ENCODE data around the gene GHRHR.

The GHRHR gene

DNA sequence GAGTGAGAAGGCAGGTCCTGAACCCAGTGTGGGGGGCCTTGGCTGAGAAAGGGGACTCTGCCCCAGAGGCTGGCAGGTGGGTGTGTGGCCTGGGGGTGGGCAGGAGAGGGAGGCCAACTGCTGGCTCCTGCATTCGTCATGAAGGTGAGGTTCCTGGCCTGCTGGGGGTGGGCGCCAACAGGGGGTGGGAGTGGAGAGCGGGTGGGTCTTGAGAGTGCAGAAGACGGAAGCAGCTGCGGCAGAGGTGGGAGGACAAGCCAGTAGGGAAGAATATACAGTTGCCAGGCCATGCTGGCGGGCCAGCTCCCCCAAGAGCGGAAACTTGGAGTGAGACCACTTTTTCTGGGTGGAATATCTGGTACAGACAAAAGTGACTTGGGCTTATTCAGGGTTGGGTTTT is 23.4 kb downstream of the GHRHR start:
- no peak for DNase-seq

DNA sequence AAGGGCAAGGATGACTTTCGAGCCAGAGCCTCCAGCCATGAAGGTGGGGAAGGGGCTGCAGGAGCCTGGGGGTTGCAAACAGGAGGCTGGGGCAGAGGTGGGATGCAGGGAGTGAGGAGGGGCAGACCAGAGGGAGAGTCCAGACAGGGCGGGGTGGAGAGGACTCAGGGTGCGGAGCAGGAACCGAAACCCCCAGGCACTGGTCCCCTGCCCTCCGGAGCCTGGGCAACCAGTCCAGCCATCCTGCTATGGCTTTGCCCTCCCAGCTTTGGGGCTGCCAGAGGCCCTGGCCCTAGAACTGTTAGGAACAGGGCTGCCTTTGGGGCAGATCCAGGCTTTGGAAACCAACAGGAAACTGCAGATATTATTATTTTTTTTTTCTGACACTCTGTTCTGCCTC is 24.2 kb downstream of the GHRHR start:
- DNase-seq = no peak

DNA sequence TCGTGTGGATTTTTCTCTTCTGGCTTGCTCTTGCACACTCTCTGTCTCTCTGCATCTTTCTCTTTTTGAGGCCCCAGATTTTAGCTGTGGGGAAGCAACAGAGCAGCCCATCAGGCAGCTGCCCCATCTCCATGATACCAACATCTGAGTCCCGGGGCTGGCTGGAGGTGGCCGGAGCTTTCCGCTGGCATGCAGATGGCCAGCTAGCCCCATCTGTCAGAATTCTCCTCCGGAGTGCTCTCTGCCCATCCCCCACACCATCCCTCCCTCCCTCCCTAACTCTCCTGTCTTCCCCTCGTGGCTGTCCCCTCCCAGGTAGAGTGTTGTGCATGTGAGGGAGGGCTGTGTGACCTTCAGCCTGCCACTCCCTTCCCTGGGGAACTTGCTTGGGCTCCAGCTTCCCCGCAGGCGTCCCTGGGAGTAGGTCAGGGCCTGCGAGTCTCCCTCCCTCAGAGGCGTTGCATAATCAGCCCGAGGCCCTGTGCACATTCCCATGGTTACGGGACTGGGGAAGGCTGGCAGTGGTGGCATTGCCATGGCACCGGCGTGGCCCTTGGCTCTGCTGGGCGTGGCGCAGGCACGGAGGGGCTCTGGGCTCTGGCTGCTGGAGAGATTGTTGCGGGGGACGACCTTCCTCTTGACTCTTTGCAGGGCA is 24.7 kb downstream of the GHRHR start:
- no peak for DNase-seq

DNA sequence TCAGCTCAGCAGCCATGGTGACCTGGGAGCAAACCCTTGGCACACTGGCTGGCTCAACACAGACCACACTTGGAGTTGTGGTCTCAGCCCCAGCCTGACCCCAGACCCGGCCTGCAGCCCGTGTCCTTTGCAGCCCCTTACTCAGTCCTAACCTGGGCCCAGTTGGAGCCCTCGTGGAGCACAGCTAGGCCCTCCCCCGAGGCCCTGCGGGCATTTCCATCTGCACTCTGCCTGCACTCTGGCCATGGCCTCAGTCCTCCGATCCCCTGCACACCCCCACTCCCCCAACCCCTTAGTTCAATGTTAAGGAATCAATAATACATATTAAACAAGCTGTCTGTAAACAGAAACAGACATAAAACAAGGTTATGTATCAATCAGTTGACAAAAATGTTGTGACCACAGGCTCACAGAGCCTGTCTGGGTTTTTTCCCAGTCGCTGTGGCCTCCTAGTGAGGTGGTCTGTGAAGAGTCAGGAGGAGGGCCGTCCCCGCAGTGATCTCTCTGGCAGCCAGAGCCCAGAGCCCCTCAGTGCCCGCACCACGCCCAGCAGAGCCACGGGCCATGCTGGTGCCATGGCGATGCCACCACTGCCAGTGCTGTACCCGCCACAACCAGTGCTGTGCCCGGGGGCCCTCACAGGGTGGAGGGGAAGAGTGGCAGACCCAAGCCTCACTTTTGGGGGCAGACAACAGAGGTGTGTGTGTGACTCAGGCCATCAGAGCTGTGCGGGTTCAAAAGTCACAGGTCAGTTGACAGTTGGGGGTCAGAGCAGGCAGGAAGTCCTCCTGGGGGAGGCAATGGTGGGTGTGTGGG is 25.5 kb downstream of the GHRHR start:
- no peak for DNase-seq

DNA sequence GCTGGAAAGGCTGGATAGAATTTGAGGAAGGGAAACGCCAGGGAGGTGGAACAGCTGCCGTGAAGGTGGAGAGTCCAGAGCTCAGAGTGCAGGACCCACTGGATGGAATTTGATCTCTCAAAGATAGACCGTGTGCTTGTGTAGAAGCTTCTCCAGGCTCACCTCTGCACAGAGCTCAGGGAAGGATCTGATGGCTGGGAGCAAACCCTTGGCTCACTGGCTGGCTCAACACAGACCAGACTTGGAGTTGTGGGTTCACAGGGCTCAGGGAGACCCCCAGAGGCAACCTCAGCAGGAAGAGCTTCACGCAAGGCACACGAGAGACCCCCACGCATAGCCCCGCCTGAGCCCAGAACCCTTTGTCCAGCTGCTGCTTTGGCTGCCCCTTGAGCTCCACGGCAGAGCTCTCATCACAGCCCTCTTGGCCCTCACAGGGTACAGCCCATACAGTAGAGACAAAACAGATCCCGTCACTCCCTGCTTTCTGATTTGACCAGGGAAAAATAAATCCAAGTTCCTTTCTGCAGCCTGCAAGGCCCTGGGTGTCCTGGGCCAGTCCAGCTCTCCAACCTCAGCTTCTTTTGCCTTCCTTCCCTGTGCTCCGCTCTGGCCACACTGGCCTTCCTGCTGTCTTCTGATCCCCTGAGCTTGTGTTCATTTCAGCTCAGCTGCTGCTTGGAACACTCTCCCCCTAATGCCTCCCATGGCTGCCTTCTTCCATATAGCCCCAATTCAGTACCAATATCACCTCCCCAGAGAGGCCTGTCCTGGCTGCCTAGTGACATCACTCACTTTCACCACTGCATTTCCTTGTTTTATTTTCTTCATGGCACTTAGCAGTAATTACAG is 26.3 kb downstream of the GHRHR start:
- no peak for DNase-seq

DNA sequence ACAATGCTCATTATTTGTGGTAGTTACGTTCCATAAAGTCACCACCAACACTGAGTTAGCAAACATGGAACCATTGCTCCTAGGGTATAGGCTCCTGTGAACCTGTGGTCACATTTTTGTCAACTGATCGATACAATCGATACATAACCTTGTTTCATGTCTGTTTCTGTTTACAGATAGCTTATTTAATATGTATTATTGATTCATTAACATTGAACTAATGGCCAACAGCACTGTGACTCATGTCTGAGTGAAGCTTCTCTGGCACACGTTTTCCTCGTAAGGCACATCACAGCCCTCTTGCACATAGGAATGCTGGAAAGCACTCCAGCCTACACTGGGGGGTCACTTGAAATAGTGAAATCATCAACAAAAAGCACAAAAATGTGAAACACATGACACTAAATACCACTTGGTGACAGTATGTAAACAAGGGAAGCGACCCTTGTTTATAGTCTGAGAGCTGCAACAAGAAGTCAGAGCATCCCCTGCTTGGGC is 27.0 kb downstream of the GHRHR start:
- no peak for DNase-seq

DNA sequence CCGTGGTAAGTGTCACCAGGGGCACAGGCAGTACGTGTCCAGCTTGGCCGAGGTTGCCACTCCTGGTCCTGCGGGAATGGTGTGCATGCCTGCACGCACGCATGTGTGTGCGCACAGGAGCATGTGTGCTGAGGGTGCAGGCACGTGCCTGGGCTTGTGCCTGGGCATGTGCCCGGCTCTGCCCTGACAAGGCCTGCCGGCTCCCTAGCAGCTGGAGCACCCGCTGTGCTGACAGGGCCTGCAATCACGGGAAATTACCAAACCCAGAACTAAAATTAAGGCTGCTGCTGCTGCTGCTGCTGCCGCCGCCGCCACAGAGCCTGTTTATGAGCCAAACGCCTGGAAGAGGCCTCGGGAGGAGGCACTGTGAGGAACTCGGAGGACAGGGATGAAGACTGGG is 28.7 kb downstream of the GHRHR start:
- no peak for DNase-seq

DNA sequence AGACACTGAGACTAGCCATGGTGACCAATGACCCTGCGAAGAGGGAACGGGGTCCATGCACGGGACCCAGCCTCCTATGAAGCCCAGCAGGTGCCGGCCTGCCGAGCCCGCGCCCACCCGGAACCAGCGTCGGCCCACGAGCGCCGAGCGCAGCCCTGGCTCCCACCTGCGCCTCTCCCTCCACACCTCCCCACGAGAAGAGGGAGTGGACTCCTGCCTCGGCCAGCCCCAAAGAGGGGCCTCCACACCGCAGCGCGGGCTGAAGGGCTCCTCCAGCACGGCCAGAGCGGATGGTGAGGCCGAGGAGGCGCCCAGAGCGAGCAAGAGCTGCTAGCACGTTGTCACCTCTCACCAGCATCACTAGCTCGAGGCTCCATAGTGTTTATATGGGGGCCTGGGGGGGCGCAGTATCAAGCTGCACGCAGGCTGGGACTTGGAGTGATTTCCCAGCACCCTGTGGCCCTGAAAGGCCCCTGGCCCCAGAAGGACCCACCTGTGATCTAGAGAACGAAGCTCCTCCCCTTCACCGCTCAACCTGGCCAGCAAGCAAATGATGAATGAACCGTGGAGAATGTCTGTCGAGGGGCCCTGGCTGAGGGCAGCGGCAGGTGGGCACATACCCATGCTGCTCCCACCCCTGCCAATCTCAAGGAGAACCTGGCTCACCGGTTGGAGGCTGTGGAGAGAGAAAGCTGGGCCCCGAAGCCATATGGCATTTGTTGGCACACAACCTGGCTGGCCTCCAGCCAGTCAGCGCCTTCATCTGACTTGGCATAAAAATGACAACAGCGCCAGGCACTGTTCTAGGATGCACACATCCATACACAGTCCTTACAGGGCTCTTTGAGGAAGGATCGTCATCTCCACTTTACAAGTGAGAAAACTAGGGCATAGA is 30.7 kb downstream of the GHRHR start:
- no peak for DNase-seq

DNA sequence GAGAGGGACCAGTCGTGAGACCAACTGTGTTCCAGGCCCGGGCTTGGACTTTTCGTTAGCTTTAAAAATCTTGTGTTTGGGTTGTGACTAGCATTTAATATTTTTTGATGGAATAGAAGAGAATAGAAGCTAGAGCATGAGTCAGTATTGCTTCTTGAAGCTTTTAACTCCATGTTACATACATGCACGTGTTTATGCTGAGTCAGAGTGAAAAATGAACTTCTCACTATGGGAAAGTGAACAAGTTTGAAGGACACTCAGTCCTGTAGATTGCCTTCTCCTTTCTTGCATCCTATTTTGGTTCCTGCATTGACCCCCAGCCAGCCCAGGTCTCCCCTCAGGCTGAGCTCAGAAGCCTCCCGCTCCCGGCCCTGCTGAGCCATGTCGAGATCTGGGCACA is 31.8 kb downstream of the GHRHR start:
- no peak for DNase-seq

DNA sequence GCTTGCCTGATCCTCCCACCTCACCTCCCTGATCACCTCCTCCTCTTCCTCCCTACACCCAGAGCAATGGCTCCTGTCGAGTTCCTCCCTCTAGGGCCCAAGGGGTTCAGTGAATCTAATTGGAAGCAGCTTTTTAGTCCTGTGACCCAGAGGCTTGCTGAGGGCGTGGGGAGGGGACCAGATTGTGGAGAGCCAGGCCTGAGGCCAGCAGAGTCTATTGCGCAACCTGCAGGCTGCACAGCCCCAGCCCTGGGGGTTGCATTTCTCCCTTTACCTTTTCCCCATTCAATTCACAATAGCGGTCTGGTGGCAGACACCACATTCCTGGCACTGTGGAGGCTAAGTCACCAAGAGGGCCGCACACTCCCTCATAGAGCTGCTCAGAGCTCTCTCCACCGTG is 32.5 kb downstream of the GHRHR start:
- no peak for DNase-seq

DNA sequence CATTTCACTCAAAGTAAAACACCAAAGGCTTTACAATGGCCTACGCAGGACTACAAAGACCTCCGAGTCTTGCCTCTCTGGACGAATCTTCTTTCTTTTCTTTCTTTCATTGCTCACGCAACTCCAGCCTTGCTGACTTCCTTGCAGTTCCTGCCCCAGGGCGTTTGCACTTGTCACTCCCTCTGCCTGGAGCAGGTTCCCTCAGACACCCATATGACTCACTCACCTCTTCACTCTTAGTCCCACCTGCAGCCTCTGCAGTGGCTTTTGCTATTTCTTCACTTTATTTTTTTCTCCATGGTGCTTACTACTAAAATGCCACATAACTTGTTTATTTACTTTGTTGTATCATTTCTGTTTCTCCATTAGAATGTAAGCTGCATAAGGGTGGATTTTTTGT is 33.1 kb downstream of the GHRHR start:
- no peak for DNase-seq

DNA sequence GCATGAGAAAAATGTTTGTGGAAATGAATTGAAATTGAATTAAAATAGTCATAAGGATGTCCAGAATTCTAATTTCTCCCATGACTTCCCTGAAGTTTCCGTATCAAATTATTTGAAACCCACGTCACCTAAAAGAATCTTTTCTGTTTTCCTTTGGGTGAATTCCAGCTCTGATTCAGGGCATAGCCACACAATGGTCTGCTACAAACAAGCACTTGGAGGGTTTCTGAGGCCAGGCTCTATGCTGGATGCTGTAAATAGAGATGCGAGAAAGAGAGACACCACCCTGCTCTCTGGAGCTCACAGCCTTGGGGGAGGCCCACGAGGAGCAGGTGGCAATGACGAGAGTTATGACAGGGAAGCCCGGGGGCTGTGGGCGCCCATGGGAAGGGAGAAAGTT is 33.6 kb downstream of the GHRHR start:
- no peak for DNase-seq

DNA sequence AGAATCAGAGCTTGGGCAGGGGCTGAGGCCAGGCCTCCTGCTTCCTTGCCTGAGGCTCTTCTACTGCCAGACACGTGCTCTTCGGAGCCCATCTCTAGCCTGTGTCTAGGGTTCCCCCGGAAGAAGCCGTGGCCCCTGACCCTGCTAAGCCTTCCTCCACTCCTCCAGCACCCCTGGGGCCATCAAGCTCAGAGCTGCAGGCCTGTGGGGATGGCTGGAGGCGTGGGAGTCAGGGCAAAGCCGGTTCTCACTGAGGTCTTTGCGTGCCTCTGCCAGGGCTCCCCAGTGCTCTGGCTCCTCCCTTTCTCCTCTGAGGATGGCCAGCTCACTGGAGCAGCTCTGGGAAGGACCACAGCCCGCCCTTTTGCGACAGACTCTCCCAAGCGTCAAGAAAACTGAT is 34.4 kb downstream of the GHRHR start:
- no peak for DNase-seq

DNA sequence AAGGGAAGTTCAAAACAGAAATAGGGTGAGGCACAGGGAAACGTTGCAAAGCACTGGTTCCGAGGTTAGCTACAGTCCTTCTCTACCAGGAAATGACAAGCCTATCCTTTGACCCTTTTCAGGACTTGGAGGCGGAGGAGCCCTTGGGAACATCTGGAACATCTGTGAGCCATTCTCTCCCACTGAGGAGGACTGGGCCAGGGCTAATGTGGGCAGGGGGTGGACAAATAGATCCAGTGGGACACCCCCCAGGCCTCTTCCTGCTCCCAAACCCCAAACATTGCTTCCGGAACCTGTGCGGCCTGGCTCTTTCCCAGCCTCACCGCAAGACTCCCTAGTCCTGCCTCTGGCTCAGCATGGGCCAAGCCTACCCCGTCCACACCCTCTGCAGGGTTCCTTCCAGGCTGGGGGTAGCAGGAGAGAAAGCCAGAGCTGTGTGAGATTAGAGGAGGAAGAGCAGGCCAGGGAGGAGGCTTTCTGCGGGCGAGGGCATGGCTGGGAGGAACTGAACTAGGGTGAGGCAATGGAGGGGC is 36.5 kb downstream of the GHRHR start:
- DNase-seq = no peak

DNA sequence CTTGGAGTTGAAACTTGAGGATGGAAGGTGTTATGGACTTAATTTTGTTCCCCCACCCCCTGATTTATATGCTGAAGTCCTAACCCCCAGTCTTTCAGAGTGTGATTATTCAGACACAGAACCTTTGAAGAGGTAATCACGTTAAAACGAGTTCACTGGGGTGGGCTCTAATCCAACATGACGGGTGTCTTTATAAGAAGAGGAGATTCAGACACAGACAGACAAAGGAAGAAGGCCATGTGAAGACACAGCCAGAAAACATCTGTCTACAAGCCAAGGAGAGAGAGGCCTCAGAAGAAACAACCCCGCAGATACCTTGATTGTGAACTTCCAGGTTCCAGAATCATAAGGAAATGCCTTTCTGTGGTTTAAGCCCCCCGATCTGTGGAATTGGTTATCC is 37.0 kb downstream of the GHRHR start:
- DNase-seq = no peak

DNA sequence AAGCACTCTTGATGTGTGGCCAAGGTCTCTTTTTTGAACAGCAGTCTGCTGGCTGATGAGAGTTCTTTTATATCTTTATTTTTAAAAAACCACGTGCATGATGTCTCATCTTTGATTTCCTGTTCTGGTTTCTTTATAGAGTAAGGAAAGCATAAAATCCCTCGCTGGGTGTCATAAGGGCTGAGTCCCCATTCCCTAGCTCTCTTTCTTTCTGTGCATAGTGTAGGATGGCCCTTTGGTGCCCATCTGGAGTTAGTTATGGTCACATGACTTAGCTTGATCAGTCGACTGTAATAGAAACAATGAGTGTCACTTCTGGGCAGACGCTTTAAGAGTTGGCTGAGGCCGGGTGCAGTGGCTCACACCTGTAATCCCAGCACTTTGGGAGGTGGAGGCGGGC is 38.5 kb downstream of the GHRHR start:
- no peak for DNase-seq

DNA sequence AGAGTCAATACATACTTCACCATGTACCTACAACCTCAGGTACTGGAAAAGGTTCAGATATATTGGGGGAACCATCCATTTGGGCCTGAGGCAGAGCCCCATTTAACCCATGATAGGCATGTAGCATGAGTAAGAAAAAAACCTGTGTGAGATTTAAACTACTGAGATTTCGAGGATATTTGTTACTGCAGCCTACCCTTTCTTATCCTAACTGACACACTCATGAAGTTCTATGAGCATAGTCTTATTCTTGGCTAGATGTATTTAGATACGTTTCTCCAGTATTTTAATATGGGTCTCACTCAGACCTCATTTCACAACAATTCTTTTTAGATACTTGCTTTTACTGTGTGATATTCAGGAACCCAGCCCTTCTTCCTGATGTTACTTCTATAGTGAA is 39.3 kb downstream of the GHRHR start:
- no peak for DNase-seq

DNA sequence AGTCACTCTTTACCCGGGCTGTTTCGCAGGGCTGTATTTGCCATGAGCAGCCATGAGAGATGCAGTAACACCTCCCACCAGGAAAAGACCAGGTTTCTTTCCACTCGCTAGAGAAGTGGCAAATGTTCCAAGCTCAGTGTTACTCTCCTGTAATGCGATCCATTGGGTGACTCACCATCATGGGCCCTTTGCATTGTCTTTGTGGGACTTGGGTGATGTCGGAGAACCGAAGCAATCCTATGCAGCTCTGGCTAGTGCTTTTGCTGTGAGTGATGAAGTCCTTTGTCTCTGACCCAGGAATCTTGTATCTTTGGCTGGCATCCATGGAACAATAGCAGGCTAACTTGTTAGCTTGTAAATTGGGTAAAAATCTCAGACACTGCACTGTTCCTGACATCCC is 40.0 kb downstream of the GHRHR start:
- DNase-seq = no peak

DNA sequence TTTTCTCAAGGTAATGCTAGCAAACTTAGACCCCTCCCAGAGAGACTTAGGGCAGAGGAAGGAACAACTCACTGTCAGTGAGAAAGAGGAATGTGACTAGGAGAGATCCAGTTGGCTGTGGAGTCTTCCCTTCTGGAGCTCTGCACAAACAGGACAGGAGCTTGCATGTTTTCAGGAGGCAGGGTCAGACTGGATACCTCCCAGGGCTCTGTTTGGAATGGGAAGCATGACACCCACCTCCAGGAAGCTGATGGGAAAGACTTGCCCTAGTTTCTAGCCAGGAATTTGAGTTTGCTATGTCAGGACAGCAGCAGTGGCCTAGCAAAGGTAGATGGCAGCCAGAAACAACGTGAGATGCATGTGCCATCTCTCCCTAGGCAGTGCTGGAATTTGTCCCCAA is 40.6 kb downstream of the GHRHR start:
- DNase-seq = no peak

DNA sequence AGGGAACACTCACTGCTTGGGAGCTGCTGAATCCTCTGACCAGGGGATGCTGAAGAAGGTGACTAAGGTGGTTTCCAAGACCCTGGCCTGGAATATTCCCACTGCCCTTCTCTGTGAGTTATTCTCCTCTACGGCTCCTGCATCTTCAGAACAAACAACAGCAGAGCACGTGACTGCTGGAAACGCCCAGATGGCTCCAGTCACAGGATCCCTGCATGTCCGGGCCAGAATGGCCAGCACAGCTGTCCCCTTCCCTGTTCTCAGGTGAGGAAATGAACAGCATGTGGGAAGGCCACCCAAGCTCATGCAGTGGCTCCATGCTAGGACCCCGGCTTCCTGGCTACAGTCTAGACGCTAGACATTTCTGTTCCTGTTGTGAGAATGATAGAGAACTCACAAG is 43.1 kb downstream of the GHRHR start:
- no peak for DNase-seq

DNA sequence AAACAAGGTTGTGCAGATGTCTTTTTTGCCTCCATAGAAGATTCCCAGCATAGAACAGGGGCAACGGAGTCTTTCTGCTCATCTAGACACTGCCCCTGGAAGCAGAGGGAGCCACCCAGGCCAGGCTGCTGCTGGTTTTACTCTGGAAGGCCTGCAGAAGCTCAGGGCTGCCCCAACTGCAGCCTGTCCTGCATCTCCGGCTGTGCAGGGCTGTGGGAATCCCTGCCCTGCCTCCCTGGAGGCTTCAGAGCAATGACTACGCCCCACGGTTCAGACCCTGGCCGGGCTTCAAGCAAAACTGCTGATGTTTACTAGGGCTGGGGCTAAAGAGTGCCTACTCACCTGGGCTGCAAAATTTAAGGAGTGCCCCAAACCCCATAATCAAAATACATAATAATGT is 43.9 kb downstream of the GHRHR start:
- DNase-seq = no peak

DNA sequence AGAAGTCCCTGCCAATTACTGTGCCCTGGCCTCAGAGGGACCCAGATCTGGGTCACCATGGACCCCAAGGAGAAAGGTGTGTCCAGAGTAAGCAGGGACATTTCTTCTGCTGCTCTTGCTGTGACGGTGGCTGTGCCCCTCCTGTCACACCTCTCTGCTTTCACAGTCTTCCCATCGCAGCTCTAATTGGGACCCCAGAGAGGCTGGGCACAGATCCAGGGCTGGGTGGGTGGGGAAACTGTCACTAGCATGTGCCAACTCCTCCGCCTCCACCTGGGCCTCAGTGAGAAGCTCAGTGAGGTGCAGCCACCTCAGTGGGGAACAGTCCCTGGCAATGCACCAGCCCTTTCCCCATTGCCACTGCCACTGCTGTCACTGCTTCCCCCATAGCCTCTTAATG is 51.1 kb downstream of the GHRHR start:
- DNase-seq = no peak
